Bladder microvascular endothelial cell (primary cell): ENCODE measurements around the gene KLHDC8A. TPM values are rescaled to one million over a fixed set of nuclear protein-coding genes. Genes with fewer than 3 reads are reported as not detected.

Source experiments
- total RNA-seq: library from RNA; depleted of rRNA; stranded (reverse); fragments of >200 nt; gene quantifications from 2 replicates; pipeline ENCODE4 v1.2.3, GENCODE V29; 2014

KLHDC8A gene, protein sequence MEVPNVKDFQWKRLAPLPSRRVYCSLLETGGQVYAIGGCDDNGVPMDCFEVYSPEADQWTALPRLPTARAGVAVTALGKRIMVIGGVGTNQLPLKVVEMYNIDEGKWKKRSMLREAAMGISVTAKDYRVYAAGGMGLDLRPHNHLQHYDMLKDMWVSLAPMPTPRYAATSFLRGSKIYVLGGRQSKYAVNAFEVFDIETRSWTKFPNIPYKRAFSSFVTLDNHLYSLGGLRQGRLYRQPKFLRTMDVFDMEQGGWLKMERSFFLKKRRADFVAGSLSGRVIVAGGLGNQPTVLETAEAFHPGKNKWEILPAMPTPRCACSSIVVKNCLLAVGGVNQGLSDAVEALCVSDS
- total RNA-seq = not detected in 2 replicates

DNA sequence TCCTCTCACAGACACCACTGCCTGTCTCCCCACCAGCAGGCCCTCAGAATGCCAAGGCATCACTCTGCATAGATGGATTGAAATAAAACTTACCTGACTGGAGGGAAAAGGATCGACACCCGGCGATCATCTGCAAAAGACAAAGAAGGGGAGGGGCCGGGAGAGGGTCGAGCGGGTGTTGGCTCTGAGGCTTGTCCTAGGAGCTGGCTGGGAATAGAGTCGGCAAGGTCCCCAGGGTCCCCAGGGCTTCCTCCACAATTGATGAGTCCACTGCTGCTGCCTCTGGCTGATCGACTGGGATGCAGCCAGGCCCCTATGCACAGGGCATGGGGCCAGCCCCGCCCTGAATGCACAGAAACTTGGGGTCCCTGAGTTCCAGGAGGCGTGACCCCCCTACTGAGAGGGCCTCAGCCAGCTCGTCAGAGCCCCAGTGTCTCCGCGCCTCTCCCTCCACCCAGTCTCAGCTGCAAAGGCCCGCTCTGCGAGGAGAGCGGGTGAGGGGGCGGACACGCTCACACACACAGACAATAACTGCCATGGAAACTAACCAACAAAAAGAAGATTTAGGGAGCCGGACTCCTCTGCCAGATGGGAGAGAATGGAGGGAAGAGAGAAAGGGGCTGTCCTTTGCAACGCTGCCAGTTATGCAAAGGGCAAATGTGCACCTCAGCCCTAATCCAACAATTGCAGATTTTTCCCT is at the start of gene KLHDC8A:
KLHDC8A (minus strand) TSS at position 483 of the 700 bp plus-strand sequence. CDS start 13,318 bp downstream, outside the sequence.

DNA sequence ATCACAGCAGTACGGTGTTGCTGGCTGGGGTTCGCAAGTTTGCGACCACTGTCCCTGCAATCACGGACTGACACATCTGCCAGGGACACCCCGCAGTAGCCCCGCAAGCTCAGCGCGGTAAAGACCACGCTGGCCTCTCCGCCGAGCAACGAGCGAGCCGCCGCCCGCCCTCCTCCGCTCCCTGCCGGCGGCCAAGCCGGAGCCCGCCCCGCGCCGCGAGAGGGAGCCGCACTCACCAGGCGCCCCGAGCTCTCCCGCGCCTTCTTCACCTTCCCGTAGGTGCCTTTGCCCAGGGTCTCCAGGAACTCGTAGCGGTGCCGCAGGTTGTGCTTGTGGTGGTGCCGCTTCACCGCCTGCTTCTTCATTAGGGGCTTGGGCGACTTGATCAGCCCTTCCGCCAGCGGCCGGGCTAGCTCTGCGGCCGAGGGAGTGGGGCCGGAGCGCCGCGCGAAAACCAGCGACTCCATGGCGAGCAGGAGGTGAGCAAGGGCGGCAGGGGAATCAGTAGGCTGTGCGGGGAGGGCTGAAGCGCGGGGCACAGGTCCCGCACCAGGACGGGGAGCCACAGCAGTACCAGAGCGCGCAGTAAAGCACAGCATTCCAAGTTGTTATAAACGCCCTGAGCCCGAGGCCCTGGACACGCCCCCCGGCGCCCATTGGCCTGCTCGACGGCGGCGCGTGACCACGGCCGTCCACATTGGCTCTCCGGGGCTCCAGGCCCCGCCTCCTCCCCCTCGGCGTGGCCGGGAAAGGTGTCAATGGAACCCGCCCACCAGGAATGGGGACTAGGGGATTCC is 35.4 kb downstream of the KLHDC8A start, which contains the start of gene NUAK2:
NUAK2 (minus strand) TSS at position 584 of the 797 bp plus-strand sequence; CDS start at position 467, 117 bp downstream.

Other genes starting within 250 kb of the KLHDC8A start
- 12.1 and 22.6 TPM in 2 replicates for gene RBBP5, start 234.9 kb downstream of the KLHDC8A start, total RNA-seq
- 7.9 and 14.9 TPM in 2 replicates for gene DSTYK, start 145.2 kb downstream of the KLHDC8A start, total RNA-seq
- 0.81 and 4.3 TPM in 2 replicates for gene TMCC2, start 129.0 kb downstream of the KLHDC8A start, total RNA-seq
- 2.9 and 16.2 TPM in 2 replicates for gene NUAK2, start 35.2 kb downstream of the KLHDC8A start, total RNA-seq
- 0.32 TPM in 1 of 2 replicates, not detected in the other for gene LEMD1, start 65.1 kb upstream of the KLHDC8A start, total RNA-seq
- gene BLACAT1, start 99.1 kb upstream of the KLHDC8A start, total RNA-seq = not detected in 2 replicates
- 0.16 and 0.31 TPM in 2 replicates for gene CDK18, start 147.7 kb upstream of the KLHDC8A start, total RNA-seq